Mesenteric fat pad (tissue), 1 donor: ENCODE results near the gene NPSR1. TPM values are rescaled to one million over a fixed set of nuclear protein-coding genes. Genes with fewer than 3 reads are reported as not detected.
"Not testable (repeated sequence)": the region's sequence is repeated elsewhere in the genome, so short reads cannot be mapped to it uniquely, and the experiment has no call there.

Experiments used
- DNase-seq: peaks from one replicate; pipeline ENCODE4 v3.0.0-alpha.2; 2020; ENCODE audit warnings: low spot score
- total RNA-seq: library from RNA; stranded (reverse); fragmentation: NEBNext Ultra II Directional; extraction: Animal tissue kit (Norgen Biotek cat#: 25700); gene quantifications from one replicate; pipeline ENCODE4 v1.2.1, GENCODE V29; 2021
- donor health status: DM: yes; HTN: yes; CAD: no.

The NPSR1 gene
- total RNA-seq, 1 donor from 2014 or later: not detected

GRCh38 chr7:34867341-34867740 is 209.3 kb downstream of the NPSR1 start:
- DNase-seq: not testable (repeated sequence)

GRCh38 chr7:34868602-34869001 is 210.6 kb downstream of the NPSR1 start:
- not testable (repeated sequence) for DNase-seq

GRCh38 chr7:34869057-34869456 is 211.0 kb downstream of the NPSR1 start:
- no peak for DNase-seq

- DNase-seq: not testable (repeated sequence)
These were observed 212.0 kb downstream of the NPSR1 start for GRCh38 chr7:34870041-34870440.

- DNase-seq: not testable (repeated sequence)
These were observed 216.3 kb downstream of the NPSR1 start for GRCh38 chr7:34874329-34874728.

- DNase-seq: no peak
These were observed 217.5 kb downstream of the NPSR1 start for GRCh38 chr7:34875481-34875880.

- not testable (repeated sequence) for DNase-seq
These were observed 221.1 kb downstream of the NPSR1 start for GRCh38 chr7:34878944-34879735.

GRCh38 chr7:34879871-34880270 is 221.9 kb downstream of the NPSR1 start:
- DNase-seq: no peak

- not testable (repeated sequence) for DNase-seq
These were observed 225.8 kb downstream of the NPSR1 start for GRCh38 chr7:34883855-34884254.

- DNase-seq: no peak
These were observed 228.8 kb downstream of the NPSR1 start for GRCh38 chr7:34886856-34887255.

GRCh38 chr7:34889951-34890350 is 231.9 kb downstream of the NPSR1 start:
- no peak for DNase-seq

- DNase-seq: no peak
These were observed 237.2 kb downstream of the NPSR1 start for GRCh38 chr7:34895202-34895601.
